Activated T-cell treated with anti-CD3 and anti-CD28 coated beads for 24 hours (primary cell): Measurements from ENCODE around the gene MCCC1.
"Not testable (repeated sequence)": the region's sequence is repeated elsewhere in the genome, so short reads cannot be mapped to it uniquely, and the experiment has no call there.

ENCODE experiments used
- DNase-seq: peaks from one replicate; pipeline ENCODE4 v3.0.0-alpha.2; 2020; ENCODE audit warnings: low read depth

The MCCC1 gene

DNA sequence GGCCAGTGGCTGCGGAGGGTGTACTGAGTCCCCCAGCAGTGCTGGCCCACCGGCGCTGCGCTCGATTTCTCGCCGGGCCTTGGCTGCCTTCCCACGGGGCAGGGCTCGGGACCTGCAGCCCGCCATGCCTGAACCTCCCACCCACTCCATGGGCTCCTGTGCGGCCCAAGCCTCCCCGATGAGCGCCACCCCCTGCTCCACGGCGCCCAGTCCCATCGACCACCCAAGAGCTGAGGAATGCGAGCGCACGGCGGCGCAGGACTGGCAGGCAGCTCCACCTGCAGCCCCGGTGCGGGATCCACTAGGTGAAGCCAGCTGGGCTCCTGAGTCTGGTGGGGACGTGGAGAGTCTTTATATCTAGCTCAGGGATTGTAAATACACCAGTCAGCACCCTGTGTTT lies 1.7 kb upstream of the MCCC1 start:
- not testable (repeated sequence) for DNase-seq

DNA sequence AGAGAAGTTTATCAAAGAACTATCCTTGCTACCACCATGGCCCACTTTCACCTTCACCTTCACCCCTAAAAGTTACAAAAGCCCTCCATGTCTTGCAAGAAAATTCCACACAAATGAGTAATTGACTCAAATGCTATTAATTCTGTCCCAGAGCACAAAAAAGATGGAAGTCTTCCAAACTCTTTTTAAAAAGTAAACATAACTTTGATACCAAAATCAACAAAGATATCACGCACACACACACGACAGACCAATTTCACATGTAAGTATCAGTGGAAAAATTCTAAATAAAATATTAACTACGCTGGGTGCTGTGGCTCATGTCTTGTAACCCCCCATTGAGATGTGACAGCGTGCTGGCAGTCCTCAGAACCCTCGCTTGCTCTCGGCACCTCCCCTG lies 1.1 kb upstream of the MCCC1 start:
- DNase-seq: no peak

DNA sequence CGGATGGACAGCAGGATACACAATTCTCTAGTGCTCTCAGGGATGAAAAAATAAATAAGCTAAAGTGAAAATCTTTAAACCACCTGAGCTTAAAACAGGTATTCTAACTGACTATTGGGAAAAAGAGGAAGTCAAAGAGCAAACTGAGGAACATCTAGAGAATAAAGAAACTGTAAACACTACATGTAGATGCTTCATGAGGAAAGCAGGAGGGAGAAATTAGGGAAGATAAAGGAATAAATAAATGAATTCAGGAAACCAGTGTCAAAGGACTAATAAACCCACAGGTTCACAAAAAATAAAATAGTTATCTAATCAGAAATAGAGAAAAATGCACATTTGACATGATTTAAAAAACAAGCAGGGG lies 525 bp upstream of the MCCC1 start:
- DNase-seq: no peak

DNA sequence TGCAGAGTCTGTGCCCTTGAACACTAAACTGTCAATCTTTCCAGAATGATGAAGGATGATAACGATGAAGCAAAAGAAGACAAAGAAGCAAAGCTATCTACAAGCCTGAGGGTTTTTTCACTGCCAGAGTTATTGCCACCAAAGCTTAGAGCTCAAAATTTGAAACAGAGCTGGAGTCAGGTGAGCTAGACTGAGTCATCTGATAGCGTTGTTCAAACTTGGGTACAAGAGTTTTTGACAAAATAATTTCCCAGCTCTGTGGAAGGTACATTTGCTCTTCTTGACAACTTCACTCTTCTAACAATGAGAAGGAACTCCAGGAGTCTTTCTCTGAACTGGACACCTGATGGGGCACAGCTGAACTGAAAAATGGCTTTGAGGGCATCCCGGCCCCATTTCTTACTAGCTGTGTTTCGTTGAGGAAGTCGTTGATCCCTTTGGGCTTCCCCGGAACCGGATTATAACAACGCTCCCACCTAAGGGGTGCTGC lies 715 bp downstream of the MCCC1 start:
- no peak for DNase-seq

DNA sequence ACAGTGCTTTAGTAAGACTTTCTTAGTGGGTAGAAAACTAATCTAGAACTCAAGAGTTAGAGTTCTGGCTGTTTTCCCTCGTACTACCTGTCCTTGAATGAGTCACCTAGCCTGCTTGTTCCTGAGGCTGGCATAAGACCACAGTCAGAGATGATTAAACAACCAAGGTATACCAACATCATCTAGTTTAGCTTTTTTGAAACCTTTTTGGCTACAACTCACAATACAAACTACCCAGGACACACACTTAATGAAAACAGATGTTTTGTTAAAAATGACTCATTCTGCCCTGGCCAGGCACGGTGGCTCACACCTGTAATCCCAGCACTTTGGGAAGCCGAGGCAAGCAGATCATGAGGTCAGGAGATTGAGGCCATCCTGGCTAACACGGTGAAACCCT lies 4.6 kb downstream of the MCCC1 start:
- DNase-seq: no peak

DNA sequence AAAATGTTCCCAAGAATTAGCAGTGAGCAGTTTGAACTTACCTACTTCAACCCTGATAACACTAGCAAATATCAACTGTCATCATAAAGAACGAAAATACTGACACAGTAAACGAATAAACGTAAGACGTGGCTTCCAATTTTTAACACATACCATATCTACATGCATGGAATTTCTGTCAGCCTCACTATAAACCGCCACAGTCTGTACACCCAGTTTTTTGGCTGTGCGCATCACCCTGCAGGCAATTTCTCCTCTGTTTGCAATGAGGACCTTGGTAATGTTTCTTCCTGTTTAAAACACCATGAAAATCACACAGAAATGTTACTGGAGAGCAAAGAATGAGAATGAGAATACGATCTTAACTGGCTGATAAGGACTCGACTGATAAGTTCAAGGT lies 7.0 kb downstream of the MCCC1 start:
- no peak for DNase-seq

DNA sequence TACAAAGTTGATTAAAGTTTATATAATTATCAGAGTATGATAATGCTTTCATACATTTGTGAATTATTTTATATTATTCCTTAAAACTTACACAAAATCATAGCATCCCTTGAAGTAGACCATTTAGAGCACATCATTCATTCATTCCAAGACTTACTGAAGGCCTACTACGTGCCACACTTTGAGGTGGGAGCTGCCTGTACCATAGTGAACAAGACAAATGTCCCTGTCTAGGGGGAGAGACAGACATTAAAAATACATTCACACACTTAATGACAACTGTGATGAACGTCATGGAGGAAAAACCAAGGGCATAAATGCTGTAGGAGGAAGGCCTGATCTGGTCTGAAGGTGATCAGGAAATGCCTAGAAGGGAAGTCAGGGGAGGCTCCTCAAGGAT lies 12.1 kb downstream of the MCCC1 start:
- DNase-seq: no peak

DNA sequence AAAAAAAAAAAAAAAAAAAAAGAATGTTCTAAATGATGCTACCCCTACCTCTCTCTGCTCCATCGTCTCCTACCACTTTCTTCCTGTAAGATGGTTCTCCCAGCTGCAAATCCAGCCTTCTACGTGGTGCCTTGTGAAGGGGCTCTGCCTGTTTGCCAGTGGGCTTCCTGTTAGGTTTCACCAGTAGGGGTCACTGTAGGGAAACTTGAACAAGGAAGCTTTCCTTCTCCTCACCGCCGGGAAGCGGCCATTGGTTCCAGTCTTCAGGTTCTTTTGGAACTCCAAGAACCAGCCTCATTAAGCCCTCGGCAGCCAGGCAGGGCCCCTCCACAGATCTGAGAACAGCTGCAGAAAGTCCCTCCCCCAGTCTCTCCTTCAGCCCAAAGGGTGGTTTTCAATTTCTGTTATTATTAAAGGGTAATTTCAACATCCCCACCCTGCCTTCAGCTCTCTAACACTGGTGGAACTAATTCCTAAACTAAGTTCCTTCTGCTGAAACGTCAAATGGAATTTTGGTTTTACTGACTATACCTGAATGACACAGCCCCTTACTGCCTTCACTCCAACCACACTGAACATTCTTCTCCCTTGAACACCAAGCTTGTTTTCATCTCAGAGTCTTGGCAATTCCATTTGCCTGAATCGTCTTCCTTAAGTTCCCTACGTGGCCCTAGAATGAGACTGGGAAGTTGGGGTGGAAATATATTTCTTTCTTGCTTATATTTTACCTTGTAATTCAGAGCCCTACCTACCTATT lies 13.5 kb downstream of the MCCC1 start:
- no peak for DNase-seq

DNA sequence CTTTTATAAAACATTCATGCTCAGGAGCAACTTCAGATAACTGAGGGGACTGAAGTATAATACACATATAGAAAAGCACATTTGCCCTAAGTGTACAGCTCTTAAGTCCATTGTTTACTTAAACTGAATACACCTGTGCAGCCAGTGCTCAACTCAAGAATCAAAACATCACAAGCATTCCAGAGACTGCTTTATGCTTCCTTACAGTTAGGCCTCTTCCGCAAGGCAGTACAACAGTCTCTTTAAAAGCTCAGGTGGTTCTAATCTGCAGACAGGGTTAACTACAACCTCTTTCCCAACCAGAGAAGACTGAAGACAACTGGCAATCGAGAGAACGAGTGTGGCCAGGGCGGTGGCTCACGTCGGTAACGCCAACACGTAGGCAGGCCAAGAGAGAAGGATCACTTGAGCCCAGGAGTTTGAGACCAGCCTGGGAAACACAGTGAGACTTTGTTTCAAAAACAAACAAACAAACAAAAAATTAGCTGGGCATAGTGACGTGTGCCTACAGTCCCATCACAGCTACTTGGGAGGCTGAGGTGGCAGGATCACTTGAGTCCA lies 16.9 kb downstream of the MCCC1 start:
- DNase-seq: no peak

DNA sequence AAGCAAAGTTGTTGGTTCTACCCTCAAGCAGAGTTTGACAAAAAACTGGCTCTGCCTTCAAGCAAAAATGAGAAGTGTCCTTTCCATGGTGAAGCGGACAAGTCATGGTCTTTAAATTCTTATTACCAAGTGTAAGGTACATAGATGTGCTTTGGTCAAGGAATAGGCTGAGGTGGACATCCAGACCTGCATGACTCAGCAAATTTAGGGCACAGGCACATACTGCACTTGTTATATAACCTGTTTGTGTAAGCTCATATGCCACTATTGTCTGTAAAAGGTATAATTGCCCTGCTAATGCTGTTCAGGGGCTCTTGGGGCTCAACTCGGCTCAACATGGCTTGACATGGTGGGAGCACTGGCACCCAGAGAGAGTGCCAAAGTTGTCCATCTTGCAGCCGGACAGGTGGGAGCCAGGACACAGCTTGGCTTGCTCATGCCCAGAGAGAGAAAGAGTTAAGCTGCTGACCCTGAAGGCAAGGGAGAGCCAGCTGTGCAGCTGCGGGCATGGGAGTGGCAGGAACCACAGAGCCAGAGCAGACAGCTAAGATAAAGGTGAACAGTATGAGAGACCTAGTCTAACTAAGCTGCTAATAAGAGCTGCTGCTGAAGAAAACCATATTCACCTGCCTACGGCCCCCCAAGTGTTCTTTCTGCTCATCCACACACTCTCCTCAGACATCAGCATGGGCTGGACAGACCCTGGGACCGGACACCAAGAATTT lies 17.7 kb downstream of the MCCC1 start:
- DNase-seq: no peak

DNA sequence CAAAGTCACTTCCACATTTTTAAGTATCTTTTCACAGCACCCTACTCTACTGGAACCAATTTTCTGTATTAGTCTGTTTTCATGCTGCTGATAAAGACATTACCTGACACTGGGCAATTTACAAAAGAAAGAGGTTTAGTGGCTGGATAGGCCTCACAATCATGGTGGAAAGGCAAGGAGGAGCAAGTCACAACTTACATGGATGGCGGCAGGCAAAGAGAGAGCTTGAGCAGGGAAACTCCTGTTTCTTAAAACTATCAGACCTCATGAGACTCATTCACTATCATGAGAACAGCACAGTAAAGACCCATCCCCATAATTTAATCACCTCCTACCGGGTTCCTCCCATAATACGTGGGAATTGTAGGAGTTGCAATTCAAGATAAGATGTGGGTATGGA lies 18.7 kb downstream of the MCCC1 start:
- no peak for DNase-seq

DNA sequence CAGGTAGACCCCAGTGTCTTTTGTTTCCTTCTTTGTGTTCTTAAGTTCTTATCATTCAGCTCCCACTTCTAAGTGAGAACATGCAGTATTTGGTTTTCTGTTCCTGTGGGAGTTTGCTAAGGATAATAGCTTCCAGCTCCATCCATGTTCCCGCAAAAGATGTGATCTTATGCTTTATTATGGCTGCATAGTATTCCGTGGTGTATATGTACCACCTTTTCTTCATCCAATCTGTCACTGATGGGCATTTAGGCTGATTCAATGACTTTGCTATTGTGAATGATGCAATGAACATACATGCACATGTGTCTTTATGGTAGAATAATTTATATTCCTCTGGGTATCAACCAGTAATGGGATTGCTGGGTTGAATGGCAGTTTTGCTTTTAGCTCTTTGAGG lies 24.4 kb downstream of the MCCC1 start:
- no peak for DNase-seq

DNA sequence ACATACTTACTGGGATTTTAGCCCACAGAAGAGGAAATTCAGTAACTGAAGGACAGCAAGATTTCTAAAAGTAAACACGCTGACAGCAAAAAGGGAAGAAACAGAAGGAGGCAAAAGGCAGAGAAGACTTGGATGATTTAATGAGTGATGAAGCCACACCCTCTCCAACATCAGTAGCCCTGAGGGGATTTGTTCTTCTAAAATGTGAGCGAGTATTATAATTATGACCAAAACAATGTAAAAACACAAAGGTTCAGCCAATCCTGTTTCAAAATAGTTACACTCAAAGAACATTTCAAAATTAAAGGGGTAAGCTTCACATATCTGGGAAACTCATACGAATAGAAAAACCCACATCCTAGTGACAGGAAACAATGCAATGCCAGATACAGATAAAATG lies 25.0 kb downstream of the MCCC1 start:
- no peak for DNase-seq

DNA sequence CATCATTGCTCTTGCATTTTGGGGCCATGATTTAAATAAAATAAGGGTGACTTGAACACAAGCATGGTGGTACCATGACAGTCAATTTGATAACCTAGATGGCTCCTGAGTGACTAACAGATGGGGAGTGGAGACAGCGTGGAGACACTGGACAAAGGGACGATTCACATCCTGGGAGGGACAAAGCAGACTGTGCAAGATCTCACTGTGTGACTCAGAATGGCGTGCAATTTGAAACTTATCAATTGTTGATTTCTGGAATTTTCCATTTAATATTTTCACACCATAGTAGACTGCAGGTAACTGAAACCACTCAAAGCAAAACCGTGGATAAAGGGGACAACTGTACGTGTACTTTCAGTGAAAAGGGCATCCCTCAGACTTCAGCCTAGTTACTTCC lies 25.5 kb downstream of the MCCC1 start:
- no peak for DNase-seq

DNA sequence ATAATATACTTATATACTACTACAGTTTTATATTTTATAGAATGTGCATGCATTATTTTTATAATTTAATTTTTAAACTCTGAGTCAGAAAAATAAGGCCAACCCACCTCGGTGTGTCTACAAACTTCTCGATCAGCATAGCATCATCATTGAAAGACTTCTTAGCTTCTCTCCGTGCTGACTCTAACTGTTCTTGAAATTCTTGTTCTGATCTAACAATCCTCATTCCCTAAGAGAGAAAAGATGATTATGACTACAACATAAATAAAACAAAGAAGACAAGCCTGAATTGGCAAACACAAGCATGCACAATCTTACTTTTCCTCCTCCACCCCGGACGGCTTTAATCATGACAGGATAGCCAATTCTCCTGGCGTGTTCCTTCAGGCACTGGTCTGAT lies 28.4 kb downstream of the MCCC1 start:
- DNase-seq: no peak

DNA sequence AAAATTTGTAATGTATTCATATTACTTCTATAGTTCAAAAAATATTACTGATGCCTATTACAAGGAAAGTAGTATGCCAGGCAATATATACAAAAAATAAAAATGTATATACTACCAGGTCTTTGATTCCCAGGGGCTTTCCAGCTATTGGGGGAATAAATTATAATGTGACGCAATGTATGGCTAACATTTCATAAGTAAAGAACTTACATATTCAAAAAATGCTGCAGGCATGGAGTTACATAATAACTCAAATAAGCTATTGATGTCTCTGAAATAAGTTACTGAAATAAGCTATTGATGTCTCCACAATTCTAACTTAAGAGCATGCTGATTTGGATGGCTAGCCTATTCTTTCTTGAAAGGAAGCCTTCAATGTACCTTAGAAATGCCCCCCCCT lies 30.2 kb downstream of the MCCC1 start:
- DNase-seq: no peak

DNA sequence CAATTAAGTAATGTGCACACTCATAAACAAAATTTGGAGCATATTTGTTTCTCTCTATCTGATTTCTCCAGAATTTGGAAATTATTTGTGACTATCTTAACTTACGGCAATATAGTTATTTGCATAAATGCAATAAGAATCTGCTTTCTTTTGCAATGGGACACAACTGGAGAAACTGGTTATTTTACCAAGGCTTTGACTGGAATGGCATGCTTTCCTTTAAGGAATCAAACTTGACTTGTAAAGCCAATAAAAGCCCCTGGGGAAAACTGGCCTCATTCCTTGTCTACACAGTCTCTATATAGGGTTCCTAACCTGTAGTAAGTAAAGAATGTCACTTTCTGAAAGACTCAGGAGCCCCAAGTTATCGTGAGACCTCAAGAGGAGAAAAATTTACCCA lies 32.4 kb downstream of the MCCC1 start:
- not testable (repeated sequence) for DNase-seq

DNA sequence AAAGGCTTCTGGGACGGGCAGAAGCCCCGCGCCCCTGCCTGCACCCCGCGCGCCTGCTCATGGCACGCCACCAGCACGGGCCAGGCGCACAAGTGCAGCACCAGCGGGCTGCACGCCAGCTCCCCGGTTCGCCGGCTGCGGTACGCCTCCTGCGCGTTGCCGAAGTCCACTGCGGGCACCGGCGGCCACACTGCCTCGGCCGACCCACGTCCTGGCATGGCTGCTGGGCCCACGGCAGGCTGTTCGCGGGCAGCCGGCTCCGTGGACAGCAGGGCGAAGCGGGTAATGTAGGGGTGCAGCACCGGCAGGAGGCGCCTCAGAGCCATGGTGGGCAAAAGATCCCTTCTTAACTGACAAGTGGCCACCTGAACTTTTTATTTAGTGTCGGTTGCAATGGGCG lies 34.8 kb downstream of the MCCC1 start:
- no peak for DNase-seq

DNA sequence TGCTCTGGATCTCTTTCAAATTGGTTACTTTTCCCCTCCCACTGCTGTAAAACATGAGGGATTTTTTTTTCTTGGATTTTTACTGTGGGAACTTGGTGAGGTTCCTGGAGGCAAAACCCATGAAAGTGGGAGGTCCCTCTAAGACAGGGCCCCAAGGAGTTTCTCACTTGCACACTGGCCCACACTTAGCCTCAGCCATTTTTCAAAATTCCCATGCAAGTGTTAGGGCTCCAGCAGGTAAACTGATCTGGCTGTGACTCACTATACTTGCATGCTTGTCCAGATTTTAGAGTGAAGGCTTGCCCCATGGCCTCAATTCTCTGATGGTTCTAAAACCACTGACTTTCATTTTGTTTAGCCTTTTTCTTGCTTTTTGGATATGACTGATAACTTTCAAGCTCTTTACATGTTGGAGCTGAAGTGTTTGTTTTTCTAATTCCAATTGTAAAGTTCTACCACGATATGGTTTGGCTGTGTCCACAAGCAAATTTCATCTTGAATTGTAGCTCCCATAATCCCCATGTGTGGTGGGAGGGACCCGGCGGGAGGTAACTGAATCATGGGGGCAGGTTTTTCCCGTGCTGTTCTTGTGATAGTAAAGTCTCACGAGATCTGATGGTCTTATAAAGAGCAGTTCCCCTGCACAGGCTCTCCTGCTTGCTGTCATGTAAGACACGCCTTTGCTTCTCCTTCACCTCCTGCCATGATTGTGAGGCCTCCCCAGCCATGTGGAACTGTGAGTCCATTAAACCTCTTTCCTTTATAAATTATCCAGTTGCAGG lies 37.7 kb downstream of the MCCC1 start:
- DNase-seq: no peak

DNA sequence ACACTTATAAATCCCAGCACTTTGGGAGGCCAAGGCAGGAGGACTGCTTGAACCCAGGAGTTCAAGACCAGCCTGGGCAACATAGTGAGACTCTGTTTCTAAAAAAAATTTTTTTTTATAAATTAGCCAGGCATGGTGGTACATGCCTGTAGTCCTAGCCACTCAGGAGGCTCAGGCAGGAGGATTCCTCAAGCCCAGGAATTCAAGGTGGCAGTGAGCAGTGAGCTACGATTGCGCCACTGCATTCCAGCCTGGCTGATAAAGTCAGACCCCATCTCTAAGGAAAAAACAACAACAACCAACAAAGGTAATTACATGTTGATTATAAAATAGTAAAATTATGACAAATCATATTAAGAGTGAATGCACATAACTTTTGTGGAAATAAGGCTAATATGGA lies 40.9 kb downstream of the MCCC1 start:
- no peak for DNase-seq

DNA sequence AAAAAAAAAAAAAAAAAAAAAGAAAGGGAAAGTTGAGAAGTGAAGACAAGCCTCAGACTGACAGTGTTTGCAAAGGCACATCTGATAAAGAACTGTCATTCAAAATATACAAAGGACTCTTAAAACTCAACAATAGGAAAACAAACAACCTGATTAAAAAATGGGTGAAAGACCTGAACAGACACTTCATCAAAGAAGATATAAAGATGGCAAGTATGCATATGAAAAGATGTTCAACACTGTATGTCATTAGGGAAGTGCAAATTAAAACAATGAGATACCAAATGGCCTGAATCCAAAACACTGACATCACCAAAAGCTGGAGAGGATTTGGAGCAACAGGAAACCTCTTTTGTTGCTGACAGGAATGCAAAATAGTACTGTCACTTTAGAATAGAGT lies 48.6 kb downstream of the MCCC1 start:
- DNase-seq: no peak

DNA sequence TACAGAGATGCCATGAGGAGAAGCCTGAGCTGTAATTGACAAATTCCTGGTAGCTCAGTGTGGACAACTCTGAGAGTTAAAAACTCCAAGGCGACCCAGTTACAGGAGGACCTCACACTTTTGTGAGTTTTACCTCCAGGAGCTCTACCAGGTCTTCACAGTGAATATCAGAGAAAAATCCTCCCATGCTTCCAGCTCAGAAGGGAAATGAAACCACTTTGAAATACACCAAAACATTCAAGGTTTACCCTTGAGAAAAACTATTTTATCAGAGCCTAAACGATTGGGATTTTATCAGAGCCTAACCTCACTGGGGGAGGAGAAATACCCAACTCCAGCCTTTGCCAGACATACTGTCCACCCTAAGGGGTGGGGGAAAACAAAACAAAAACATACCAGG lies 52.4 kb downstream of the MCCC1 start:
- DNase-seq: no peak
